WTC11 (cell line): ENCODE results near the gene OGDH. TPM values are rescaled to one million over a fixed set of nuclear protein-coding genes. Genes with fewer than 3 reads are reported as not detected.
A peak's percentile ranks its signal among the peaks of the same experiment; 100 is the strongest.

Experiments
- ATAC-seq: fragments of 200-7000 bp; cut with Tn5 transposase; 2 replicates; pipeline ENCODE4 v1.10.0; 2021; ENCODE audit warnings: mild to moderate bottlenecking, moderate library complexity
- CTCF ChIA-PET: fragments of 300-600 bp; sonication (Branson Sonifier 250); formaldehyde crosslinking; loops from one replicate; lab custom pipeline; 2021; ENCODE audit warnings: antibody characterized with exemption; lab: Charles Lee
- POLR2A ChIA-PET: fragments of 350-600 bp; sonication (Branson Sonifier 250); formaldehyde crosslinking; loops from one replicate; lab custom pipeline; 2021; ENCODE audit warnings: antibody characterized with exemption; lab: Charles Lee
- DNase-seq: peaks from one replicate; pipeline ENCODE4 v3.0.0; 2021; ENCODE audit warnings: low spot score
- H3K27ac Mint-ChIP-seq: 2 replicates; pipeline ENCODE4 v1.8.0; 2021; ENCODE audit warnings: mixed read lengths
- H3K27me3 Mint-ChIP-seq: 2 replicates; pipeline ENCODE4 v1.8.0; 2021; ENCODE audit warnings: low read depth, mild to moderate bottlenecking, moderate library complexity, mixed read lengths
- H3K36me3 Mint-ChIP-seq: 2 replicates; pipeline ENCODE4 v1.8.0; 2021; ENCODE audit warnings: mixed read lengths
- H3K4me1 Mint-ChIP-seq: 2 replicates; pipeline ENCODE4 v1.8.0; 2022; ENCODE audit warnings: mixed read lengths
- H3K4me3 Mint-ChIP-seq: 2 replicates; pipeline ENCODE4 v1.8.0; 2021; ENCODE audit warnings: mild to moderate bottlenecking, moderate library complexity, mixed read lengths
- H3K9me3 Mint-ChIP-seq: 2 replicates; pipeline ENCODE4 v1.8.0; 2021; ENCODE audit warnings: mixed read lengths
- EMX1 ChIP-seq: fragments of 250-450 bp; sonication (Bioruptor Pico); IDR thresholded peaks from 2 replicates; pipeline ENCODE4 v1.8.0; 2021; ENCODE audit warnings: mild to moderate bottlenecking
- FOXJ3 ChIP-seq: sonication (generic); formaldehyde crosslinking; IDR thresholded peaks from 2 replicates; pipeline ENCODE4 v1.9.0; 2021; ENCODE audit warnings: missing genetic modification reagents, mild to moderate bottlenecking, borderline replicate concordance
- JUN ChIP-seq: sonication (generic); formaldehyde crosslinking; IDR thresholded peaks from 2 replicates; pipeline ENCODE4 v1.8.0; 2023; ENCODE audit warnings: mild to moderate bottlenecking, missing genetic modification reagents
- NFE2L1 ChIP-seq: sonication (generic); formaldehyde crosslinking; IDR thresholded peaks from 2 replicates; pipeline ENCODE4 v1.8.1; 2023; ENCODE audit warnings: missing genetic modification reagents
- NR1H2 ChIP-seq: sonication (generic); formaldehyde crosslinking; IDR thresholded peaks from 2 replicates; pipeline ENCODE4 v1.9.0; 2021; ENCODE audit warnings: mild to moderate bottlenecking, moderate library complexity, missing genetic modification reagents
- OVOL2 ChIP-seq: fragments of 250-450 bp; sonication (Bioruptor Pico); IDR thresholded peaks from 2 replicates; pipeline ENCODE4 v1.9.0; 2021; ENCODE audit warnings: mild to moderate bottlenecking, borderline replicate concordance
- RORB ChIP-seq: fragments of 250-450 bp; sonication (Bioruptor Pico); IDR thresholded peaks from 2 replicates; pipeline ENCODE4 v1.9.0; 2021; ENCODE audit warnings: mild to moderate bottlenecking
- TEAD4 ChIP-seq: sonication (generic); formaldehyde crosslinking; IDR thresholded peaks from 2 replicates; pipeline ENCODE4 v1.8.0; 2022; ENCODE audit warnings: mild to moderate bottlenecking, missing genetic modification reagents
- ZNF138 ChIP-seq: sonication (generic); formaldehyde crosslinking; conservative IDR thresholded peaks from 2 replicates; pipeline ENCODE4 v1.8.1; 2022; ENCODE audit warnings: mild to moderate bottlenecking, moderate library complexity, missing genetic modification reagents
- total RNA-seq: library from RNA; stranded (reverse); gene quantifications from 3 replicates; pipeline ENCODE4 v1.2.3, GENCODE V29; 2021
- TF ChIP-seq, protein P1 (sequence below): sonication (generic); formaldehyde crosslinking; IDR thresholded peaks from 2 replicates; pipeline ENCODE4 v1.8.0; 2022; ENCODE audit warnings: mild to moderate bottlenecking, missing genetic modification reagents
- TF ChIP-seq, protein P2 (sequence below): sonication (generic); formaldehyde crosslinking; IDR thresholded peaks from 2 replicates; pipeline ENCODE4 v1.8.0; 2023; ENCODE audit warnings: missing genetic modification reagents, mild to moderate bottlenecking, borderline replicate concordance
- TF ChIP-seq, protein P3 (sequence below): sonication (generic); formaldehyde crosslinking; IDR thresholded peaks from 2 replicates; pipeline ENCODE4 v1.8.1; 2023; ENCODE audit warnings: mild to moderate bottlenecking, missing genetic modification reagents, moderate library complexity
- TF ChIP-seq, protein P4 (sequence below): fragments of 250-450 bp; sonication (Bioruptor Pico); IDR thresholded peaks from 2 replicates; pipeline ENCODE4 v1.9.0; 2021; ENCODE audit warnings: mild to moderate bottlenecking

Gene OGDH
- total RNA-seq, 1 experiment from 2014 or later = 79.6 TPM

DNA sequence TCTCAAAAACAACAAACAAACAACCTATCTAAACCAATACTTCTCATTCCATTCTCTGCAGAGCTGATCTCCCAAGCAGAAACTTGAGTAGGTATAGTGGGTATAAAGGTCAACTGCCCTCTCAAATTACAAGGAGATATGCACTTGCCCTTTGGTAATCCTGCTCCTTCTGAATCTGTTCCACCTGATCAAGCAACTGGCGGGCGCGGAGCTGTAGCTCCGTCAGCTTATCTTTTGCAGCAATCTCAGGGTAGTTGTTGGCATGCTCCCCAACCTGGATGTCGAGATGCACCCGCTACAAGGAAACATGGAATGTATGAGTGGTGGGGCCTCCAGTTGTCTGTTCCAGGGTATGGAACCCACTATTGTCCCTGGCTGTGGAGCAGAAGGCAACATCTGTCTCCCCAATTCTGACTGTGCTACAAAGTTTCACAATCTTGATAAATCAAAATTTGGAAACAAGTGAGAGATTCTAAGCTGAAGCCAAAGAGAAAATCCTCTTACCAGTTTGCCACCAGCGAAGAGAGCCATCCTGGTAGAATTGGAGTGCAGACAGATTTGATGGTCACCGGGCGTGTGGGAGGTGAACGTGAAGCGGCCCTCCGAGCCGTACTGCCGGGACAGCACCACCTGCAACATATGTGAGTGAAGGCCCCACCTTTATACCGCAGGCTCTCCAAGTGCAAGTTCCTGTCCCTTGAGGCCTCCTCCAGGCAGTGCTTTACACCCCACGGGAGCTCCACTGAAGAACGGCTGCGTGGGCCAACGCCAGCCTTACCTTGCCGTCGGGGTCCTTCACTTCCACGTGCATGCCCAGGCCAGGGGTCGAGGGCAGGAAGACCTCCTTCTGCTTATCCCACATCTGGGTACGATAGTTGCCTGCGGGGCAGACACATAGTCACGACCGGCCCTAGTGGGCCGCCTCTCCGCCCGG, 25.2 kb upstream of the OGDH start:
- peaks cover 13% of the 10 kb centered on the region for H3K4me1 Mint-ChIP-seq
- ATAC-seq (peak; percentile 1), DNase-seq (no peak)
- H3K36me3 Mint-ChIP-seq = peaks cover 26% of the 10 kb centered on the region
- H3K27ac Mint-ChIP-seq = peak overlapping the region; percentile 60; the same call in 1 of the 2 replicates
- no peaks in the 10 kb centered on the region for H3K9me3 Mint-ChIP-seq
- H3K27me3 Mint-ChIP-seq = no peaks in the 10 kb centered on the region
- H3K4me3 Mint-ChIP-seq = peak overlapping the region; percentile 92
- POLR2A ChIA-PET = interaction anchor here (1.8 kb wide), 1 partner anchor 7 kb away, joined by 7 read pairs; the partner anchor contains the start of gene DDX56
- CTCF ChIA-PET = interaction anchor here (1.7 to 1.8 kb wide), 2 partner anchors 16 to 47 kb away, joined by 7 to 14 read pairs; no protein-coding TSS in a partner anchor
- TF ChIP-seq, protein P1, sequence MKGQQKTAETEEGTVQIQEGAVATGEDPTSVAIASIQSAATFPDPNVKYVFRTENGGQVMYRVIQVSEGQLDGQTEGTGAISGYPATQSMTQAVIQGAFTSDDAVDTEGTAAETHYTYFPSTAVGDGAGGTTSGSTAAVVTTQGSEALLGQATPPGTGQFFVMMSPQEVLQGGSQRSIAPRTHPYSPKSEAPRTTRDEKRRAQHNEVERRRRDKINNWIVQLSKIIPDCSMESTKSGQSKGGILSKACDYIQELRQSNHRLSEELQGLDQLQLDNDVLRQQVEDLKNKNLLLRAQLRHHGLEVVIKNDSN (CRISPR knock-in tag) = peak; percentile 44; the same call in 1 of the 2 replicates
- TF ChIP-seq RORB (CRISPR knock-in tag) (no peak), JUN (CRISPR knock-in tag) (no peak; the same call in 1 of the 2 replicates), OVOL2 (CRISPR knock-in tag) (no peak), FOXJ3 (no peak), ZNF138 (CRISPR knock-in tag) (no peak)
- TF ChIP-seq, protein P2, sequence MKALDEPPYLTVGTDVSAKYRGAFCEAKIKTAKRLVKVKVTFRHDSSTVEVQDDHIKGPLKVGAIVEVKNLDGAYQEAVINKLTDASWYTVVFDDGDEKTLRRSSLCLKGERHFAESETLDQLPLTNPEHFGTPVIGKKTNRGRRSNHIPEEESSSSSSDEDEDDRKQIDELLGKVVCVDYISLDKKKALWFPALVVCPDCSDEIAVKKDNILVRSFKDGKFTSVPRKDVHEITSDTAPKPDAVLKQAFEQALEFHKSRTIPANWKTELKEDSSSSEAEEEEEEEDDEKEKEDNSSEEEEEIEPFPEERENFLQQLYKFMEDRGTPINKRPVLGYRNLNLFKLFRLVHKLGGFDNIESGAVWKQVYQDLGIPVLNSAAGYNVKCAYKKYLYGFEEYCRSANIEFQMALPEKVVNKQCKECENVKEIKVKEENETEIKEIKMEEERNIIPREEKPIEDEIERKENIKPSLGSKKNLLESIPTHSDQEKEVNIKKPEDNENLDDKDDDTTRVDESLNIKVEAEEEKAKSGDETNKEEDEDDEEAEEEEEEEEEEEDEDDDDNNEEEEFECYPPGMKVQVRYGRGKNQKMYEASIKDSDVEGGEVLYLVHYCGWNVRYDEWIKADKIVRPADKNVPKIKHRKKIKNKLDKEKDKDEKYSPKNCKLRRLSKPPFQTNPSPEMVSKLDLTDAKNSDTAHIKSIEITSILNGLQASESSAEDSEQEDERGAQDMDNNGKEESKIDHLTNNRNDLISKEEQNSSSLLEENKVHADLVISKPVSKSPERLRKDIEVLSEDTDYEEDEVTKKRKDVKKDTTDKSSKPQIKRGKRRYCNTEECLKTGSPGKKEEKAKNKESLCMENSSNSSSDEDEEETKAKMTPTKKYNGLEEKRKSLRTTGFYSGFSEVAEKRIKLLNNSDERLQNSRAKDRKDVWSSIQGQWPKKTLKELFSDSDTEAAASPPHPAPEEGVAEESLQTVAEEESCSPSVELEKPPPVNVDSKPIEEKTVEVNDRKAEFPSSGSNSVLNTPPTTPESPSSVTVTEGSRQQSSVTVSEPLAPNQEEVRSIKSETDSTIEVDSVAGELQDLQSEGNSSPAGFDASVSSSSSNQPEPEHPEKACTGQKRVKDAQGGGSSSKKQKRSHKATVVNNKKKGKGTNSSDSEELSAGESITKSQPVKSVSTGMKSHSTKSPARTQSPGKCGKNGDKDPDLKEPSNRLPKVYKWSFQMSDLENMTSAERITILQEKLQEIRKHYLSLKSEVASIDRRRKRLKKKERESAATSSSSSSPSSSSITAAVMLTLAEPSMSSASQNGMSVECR (CRISPR knock-in tag) = no peak
- TF ChIP-seq, all 79 proteins: peak for 1

DNA sequence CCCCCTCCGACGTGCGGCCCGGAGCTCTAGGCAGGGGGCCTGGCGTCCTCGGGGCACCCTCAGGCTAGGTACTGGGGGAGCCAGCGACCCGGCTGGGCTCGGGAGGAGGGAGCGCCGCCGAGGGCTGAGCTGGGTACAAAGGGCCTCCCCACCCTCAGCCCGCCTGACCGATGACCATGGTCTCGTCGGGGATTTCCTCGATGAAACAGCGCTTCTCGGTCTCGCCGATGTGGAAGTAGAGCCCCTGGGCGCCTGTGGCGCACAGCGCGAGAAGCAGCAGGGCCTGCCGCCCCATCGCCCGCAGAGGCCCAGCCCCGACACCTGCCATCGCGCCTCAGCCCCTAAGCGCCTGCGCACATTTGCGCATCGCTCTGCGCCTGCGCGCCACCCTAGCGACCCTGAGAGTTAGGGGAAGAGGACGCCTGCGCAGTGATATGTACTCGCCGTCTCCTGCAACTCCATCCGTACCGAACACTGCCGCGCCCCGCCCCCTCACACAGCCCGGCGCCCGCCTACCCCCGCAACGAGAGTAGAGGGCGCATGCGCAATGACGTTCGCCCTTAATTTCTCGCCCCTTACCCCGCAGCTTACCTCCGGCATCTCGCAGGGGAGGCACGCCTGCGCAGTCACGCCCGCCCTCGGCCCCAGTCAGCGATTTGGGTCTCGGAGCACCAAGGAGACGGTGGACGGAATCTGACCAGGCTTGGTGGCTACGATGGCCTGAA, 24.4 kb upstream of the OGDH start, which contains the start of gene TMED4:
TMED4 (minus strand) TSS at position 353 of the 725 bp plus-strand sequence; CDS start at position 328, 25 bp downstream.
- ChIA-PET CTCF (interaction anchor here (1.7 to 1.8 kb wide), 3 partner anchors 17 to 266 kb away, joined by 6 to 14 read pairs (median 7); partner anchors contain the start of gene H2AZ2), POLR2A (interaction anchor here (0.8 to 1.8 kb wide), 5 partner anchors 8 to 266 kb away, joined by 3 to 7 read pairs (median 6); partner anchors contain the start of genes DDX56, H2AZ2, NUDCD3 and OGDH)
- ATAC-seq (peak; percentile 97), DNase-seq (peak; percentile 100)
- no peaks in the 10 kb centered on the region for H3K9me3 Mint-ChIP-seq
- no peaks in the 10 kb centered on the region for H3K27me3 Mint-ChIP-seq
- H3K4me1 Mint-ChIP-seq = peaks cover 13% of the 10 kb centered on the region
- H3K4me3 Mint-ChIP-seq = peak within 1 kb of the TSS; percentile 92
- H3K36me3 Mint-ChIP-seq = peaks cover 25% of the 10 kb centered on the region
- H3K27ac Mint-ChIP-seq = peak within 1 kb of the TSS; percentile 98
- TF ChIP-seq, protein P3, sequence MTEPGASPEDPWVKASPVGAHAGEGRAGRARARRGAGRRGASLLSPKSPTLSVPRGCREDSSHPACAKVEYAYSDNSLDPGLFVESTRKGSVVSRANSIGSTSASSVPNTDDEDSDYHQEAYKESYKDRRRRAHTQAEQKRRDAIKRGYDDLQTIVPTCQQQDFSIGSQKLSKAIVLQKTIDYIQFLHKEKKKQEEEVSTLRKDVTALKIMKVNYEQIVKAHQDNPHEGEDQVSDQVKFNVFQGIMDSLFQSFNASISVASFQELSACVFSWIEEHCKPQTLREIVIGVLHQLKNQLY (CRISPR knock-in tag) = no peak
- TF ChIP-seq, protein P4, sequence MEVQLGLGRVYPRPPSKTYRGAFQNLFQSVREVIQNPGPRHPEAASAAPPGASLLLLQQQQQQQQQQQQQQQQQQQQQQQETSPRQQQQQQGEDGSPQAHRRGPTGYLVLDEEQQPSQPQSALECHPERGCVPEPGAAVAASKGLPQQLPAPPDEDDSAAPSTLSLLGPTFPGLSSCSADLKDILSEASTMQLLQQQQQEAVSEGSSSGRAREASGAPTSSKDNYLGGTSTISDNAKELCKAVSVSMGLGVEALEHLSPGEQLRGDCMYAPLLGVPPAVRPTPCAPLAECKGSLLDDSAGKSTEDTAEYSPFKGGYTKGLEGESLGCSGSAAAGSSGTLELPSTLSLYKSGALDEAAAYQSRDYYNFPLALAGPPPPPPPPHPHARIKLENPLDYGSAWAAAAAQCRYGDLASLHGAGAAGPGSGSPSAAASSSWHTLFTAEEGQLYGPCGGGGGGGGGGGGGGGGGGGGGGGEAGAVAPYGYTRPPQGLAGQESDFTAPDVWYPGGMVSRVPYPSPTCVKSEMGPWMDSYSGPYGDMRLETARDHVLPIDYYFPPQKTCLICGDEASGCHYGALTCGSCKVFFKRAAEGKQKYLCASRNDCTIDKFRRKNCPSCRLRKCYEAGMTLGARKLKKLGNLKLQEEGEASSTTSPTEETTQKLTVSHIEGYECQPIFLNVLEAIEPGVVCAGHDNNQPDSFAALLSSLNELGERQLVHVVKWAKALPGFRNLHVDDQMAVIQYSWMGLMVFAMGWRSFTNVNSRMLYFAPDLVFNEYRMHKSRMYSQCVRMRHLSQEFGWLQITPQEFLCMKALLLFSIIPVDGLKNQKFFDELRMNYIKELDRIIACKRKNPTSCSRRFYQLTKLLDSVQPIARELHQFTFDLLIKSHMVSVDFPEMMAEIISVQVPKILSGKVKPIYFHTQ (CRISPR knock-in tag) = no peak
- TF ChIP-seq, protein P2 (CRISPR knock-in tag) = peak; percentile 45; the same call in 1 of the 2 replicates
- TF ChIP-seq TEAD4 (CRISPR knock-in tag) (no peak), EMX1 (CRISPR knock-in tag) (no peak), NFE2L1 (CRISPR knock-in tag) (no peak), NR1H2 (CRISPR knock-in tag) (no peak)
